A549 (cell line): ENCODE data around the gene TRMT61A. TPM values are rescaled to one million over a fixed set of nuclear protein-coding genes. Genes with fewer than 3 reads are reported as not detected.

Experiments
- ATAC-seq, 2 experiments: fragments of 200-7000 bp in 1 of 2; fragments of >200 bp in 1 of 2; cut with Nextera tagmentation in 1 of 2; cut with Tn5 transposase in 1 of 2; 3 replicates each; pipeline versions ENCODE4 v1.8.0 to v1.9.1; 2018 to 2020; ENCODE audit warnings: mild to moderate bottlenecking in 1 of 2, moderate library complexity in 1 of 2
- CTCF ChIA-PET: fragments of 300-600 bp; sonication (Branson Sonifier 250); formaldehyde crosslinking; extraction: SDS; loops from one replicate; lab custom pipeline; 2021; ENCODE audit warnings: antibody characterized with exemption, inconsistent platforms; lab: Yijun Ruan, JAX
- POLR2A ChIA-PET: fragments of 350-600 bp; formaldehyde crosslinking; extraction: SDS; loops from one replicate; lab custom pipeline; 2021; ENCODE audit warnings: antibody characterized with exemption, inconsistent platforms; lab: Yijun Ruan, JAX
- DNase-seq, 2 experiments: peaks; one replicate each; pipeline versions ENCODE4 v3.0.0 to v3.0.0-alpha.2; 2011 to 2016; ENCODE audit warnings: low read depth in 1 of 2, low spot score in 1 of 2
- FAIRE-seq: peaks from 2 replicates; lab custom pipeline; 2011; peaks lifted over from hg19 to GRCh38; lab: Jason Lieb, UNC
- H3K27ac ChIP-seq, 2 experiments: fragments of >200 bp; sonication (Bioruptor Twin); formaldehyde crosslinking; 3 replicates each; pipeline ENCODE4 v1.5.1; 2016 to 2017
- H3K4me1 ChIP-seq: fragments of >200 bp; sonication (Bioruptor Twin); formaldehyde crosslinking; 3 replicates; pipeline ENCODE4 v1.6.1; 2016
- H3K4me2 ChIP-seq: fragments of >200 bp; sonication (Bioruptor Twin); formaldehyde crosslinking; 3 replicates; pipeline ENCODE4 v1.6.1; 2016
- H3K4me3 ChIP-seq: fragments of >200 bp; sonication (Bioruptor Twin); formaldehyde crosslinking; 3 replicates; pipeline ENCODE4 v1.5.1; 2016
- H3K9me3 ChIP-seq: fragments of >200 bp; sonication (Bioruptor Twin); formaldehyde crosslinking; 3 replicates; pipeline ENCODE4 v1.6.1; 2016
- BHLHE40 ChIP-seq: IDR thresholded peaks from 2 replicates; pipeline ENCODE4 v1.6.1; 2012; ENCODE audit warnings: low read depth, low read length, inconsistent platforms
- CHD4 ChIP-seq: fragments of 200-600 bp; sonication (generic); IDR thresholded peaks from 2 replicates; pipeline ENCODE4 v1.6.1; 2016; ENCODE audit warnings: antibody characterized with exemption, mild to moderate bottlenecking, borderline replicate concordance
- CTCF ChIP-seq: fragments of >200 bp; sonication (Bioruptor Twin); formaldehyde crosslinking; IDR thresholded peaks from 3 replicates; pipeline ENCODE4 v1.5.1; 2016
- FOSB ChIP-seq: fragments of 250-450 bp; sonication (Bioruptor Pico); IDR thresholded peaks from 2 replicates; pipeline ENCODE4 v1.5.0; 2020; ENCODE audit warnings: mild to moderate bottlenecking, moderate library complexity
- GATA3 ChIP-seq: IDR thresholded peaks from 2 replicates; pipeline ENCODE4 v1.6.1; 2012; ENCODE audit warnings: borderline replicate concordance
- HOXB5 ChIP-seq: fragments of 250-450 bp; sonication (Bioruptor Pico); IDR thresholded peaks from 2 replicates; pipeline ENCODE4 v1.5.0; 2020; ENCODE audit warnings: mild to moderate bottlenecking, moderate library complexity
- KDM1A ChIP-seq: fragments of 200-600 bp; sonication (generic); IDR thresholded peaks from 2 replicates; pipeline ENCODE4 v1.6.1; 2016; ENCODE audit warnings: low read depth, mild to moderate bottlenecking
- NR3C1 ChIP-seq: fragments of >200 bp; sonication (Bioruptor Twin); formaldehyde crosslinking; IDR thresholded peaks from 3 replicates; pipeline ENCODE4 v1.6.1; 2017
- RARB ChIP-seq: fragments of 250-450 bp; sonication (Bioruptor Pico); IDR thresholded peaks from 2 replicates; pipeline ENCODE4 v1.8.0; 2021; ENCODE audit warnings: mild to moderate bottlenecking, moderate library complexity
- RNF2 ChIP-seq: fragments of 200-600 bp; sonication (generic); IDR thresholded peaks from 2 replicates; pipeline ENCODE4 v1.6.1; 2016; ENCODE audit warnings: low read depth, mild to moderate bottlenecking, antibody characterized with exemption, moderate library complexity, borderline replicate concordance
- SREBF2 ChIP-seq: fragments of 450-650 bp; IDR thresholded peaks from 2 replicates; pipeline ENCODE4 v1.6.1; 2014; ENCODE audit warnings: mild to moderate bottlenecking, moderate library complexity
- TP53 ChIP-seq: fragments of 250-450 bp; sonication (Bioruptor Pico); IDR thresholded peaks from 2 replicates; pipeline ENCODE4 v1.5.0; 2021; ENCODE audit warnings: mild to moderate bottlenecking, moderate library complexity
- WGBS: methylation state at CpG from one replicate; pipeline ENCODE4 v1.1.6; 2017; ENCODE audit errors: missing lambda C conversion rate; 5-methylcytosine and 5-hydroxymethylcytosine counted together
- polyA plus RNA-seq, 4 experiments: library from polyadenylated mRNA; depleted of rRNA in 3 of 4; stranded (reverse); fragments of >200 nt; fragmentation: RNase III in 1 of 4; extraction: RNeasy Plus Mini Kit Qiagen cat#74134 plus additional on column Dnase treatment in 1 of 4; gene quantifications; 2 replicates in 3 of 4; 3 replicates in 1 of 4; pipeline ENCODE4 v1.2.3, GENCODE V29; 2011 to 2017
- small RNA-seq, 6 experiments: library from RNA; depleted of rRNA; stranded (forward); fragments of <200 nt; gene quantifications; one replicate each; pipeline ENCODE3, GENCODE V24; 2012
- TF ChIP-seq, protein P1 (sequence below): IDR thresholded peaks from 2 replicates; pipeline ENCODE4 v1.6.1; 2012
- TF ChIP-seq, protein P2 (sequence below): fragments of >200 bp; sonication (Bioruptor Twin); formaldehyde crosslinking; IDR thresholded peaks from 3 replicates; pipeline ENCODE4 v1.6.1; 2016

The TRMT61A gene
- polyA plus RNA-seq, 2 of the 4 experiments (the other 2 are of a cell fraction), result 8.3 to 19.4 TPM

- Histone ChIP-seq H3K27ac (no peak overlapping the region), H3K9me3 (no peaks in the 10 kb centered on the region), H3K4me1 (peaks cover 5% of the 10 kb centered on the region), H3K4me3 (no peak overlapping the region), H3K4me2 (no peak overlapping the region)
- TF ChIP-seq, protein P1, sequence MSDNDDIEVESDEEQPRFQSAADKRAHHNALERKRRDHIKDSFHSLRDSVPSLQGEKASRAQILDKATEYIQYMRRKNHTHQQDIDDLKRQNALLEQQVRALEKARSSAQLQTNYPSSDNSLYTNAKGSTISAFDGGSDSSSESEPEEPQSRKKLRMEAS, result no peak
- no peak for TF ChIP-seq CTCF
- no peak for TF ChIP-seq RNF2
- no peak for TF ChIP-seq BHLHE40
- TF ChIP-seq RARB, result no peak
- no peak for TF ChIP-seq CHD4
- no peak for TF ChIP-seq KDM1A
- TF ChIP-seq, protein P2, sequence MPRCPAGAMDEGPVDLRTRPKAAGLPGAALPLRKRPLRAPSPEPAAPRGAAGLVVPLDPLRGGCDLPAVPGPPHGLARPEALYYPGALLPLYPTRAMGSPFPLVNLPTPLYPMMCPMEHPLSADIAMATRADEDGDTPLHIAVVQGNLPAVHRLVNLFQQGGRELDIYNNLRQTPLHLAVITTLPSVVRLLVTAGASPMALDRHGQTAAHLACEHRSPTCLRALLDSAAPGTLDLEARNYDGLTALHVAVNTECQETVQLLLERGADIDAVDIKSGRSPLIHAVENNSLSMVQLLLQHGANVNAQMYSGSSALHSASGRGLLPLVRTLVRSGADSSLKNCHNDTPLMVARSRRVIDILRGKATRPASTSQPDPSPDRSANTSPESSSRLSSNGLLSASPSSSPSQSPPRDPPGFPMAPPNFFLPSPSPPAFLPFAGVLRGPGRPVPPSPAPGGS, result no peak
- TF ChIP-seq GATA3, result no peak
- no peak for TF ChIP-seq TP53 (CRISPR knock-in tag)
- TF ChIP-seq SREBF2, result no peak
- no peak for TF ChIP-seq FOSB (CRISPR knock-in tag)
- DNase-seq (no peak), ATAC-seq (peak in 1 of 2 experiments; percentile 26; a peak in 4 of 6 replicates), FAIRE-seq (no peak)
- ChIA-PET POLR2A (no interaction called here), CTCF (no interaction called here)
- WGBS, result 93% methylated on average over 21 of the region's 26 CpGs
These were observed 53.1 kb downstream of the TRMT61A start for GRCh38 chr14:103581954-103582703.

- Histone ChIP-seq H3K4me3 (no peak overlapping the region), H3K4me2 (no peak overlapping the region), H3K9me3 (no peaks in the 10 kb centered on the region), H3K27ac (no peak overlapping the region), H3K4me1 (no peaks in the 10 kb centered on the region)
- DNase-seq (no peak), FAIRE-seq (no peak), ATAC-seq (no peak)
- TF ChIP-seq HOXB5 (CRISPR knock-in tag) (no peak), NR3C1 (no peak)
- ChIA-PET POLR2A (no interaction called here), CTCF (interaction anchor here (0.6 to 1.3 kb wide), 2 partner anchors 10 to 24 kb away, joined by 3 read pairs; no protein-coding TSS in a partner anchor)
- 93% methylated on average over 11 of the region's 11 CpGs for WGBS
These were observed 55.4 kb downstream of the TRMT61A start for GRCh38 chr14:103584326-103584915.

Small RNA genes within 50 kb of the gene (small RNA-seq; reads per million reads assigned to genes)
- gene RNU4-68P (0 reads per million in 6 experiments), gene RNU7-160P (0 reads per million in 6 experiments)

Other genes with a start within 250 kb of the TRMT61A start
- gene EIF5, start 195.0 kb upstream of the TRMT61A start, polyA plus RNA-seq (2011; rRNA removed), result 509 and 591 TPM in 2 replicates
- gene EIF5, start 195.0 kb upstream of the TRMT61A start, polyA plus RNA-seq (2017; fragmentation: RNase III; extraction: RNeasy Plus Mini Kit Qiagen cat#74134 plus additional on column Dnase treatment), result 276 to 288 TPM (median 281 TPM) in 3 replicates
- 89.9 and 97.6 TPM in 2 replicates for gene MARK3, start 143.8 kb upstream of the TRMT61A start, polyA plus RNA-seq (2011; rRNA removed)
- gene MARK3, start 143.8 kb upstream of the TRMT61A start, polyA plus RNA-seq (2017; fragmentation: RNase III; extraction: RNeasy Plus Mini Kit Qiagen cat#74134 plus additional on column Dnase treatment), result 59.7 to 66.2 TPM (median 60.4 TPM) in 3 replicates
- 39.4 and 52.3 TPM in 2 replicates for gene CKB, start 6.4 kb upstream of the TRMT61A start, polyA plus RNA-seq (2011; rRNA removed)
- gene CKB, start 6.4 kb upstream of the TRMT61A start, polyA plus RNA-seq (2017; fragmentation: RNase III; extraction: RNeasy Plus Mini Kit Qiagen cat#74134 plus additional on column Dnase treatment), result 63.6 to 79.8 TPM (median 72.0 TPM) in 3 replicates
- gene BAG5, start 33.5 kb downstream of the TRMT61A start, polyA plus RNA-seq (2011; rRNA removed), result 20.4 and 20.8 TPM in 2 replicates
- 23.8 to 25.4 TPM (median 24.8 TPM) in 3 replicates for gene BAG5, start 33.5 kb downstream of the TRMT61A start, polyA plus RNA-seq (2017; fragmentation: RNase III; extraction: RNeasy Plus Mini Kit Qiagen cat#74134 plus additional on column Dnase treatment)
- gene COA8, start 33.8 kb downstream of the TRMT61A start, polyA plus RNA-seq (2011; rRNA removed), result 23.2 and 29.8 TPM in 2 replicates
- 32.1 to 38.2 TPM (median 34.9 TPM) in 3 replicates for gene COA8, start 33.8 kb downstream of the TRMT61A start, polyA plus RNA-seq (2017; fragmentation: RNase III; extraction: RNeasy Plus Mini Kit Qiagen cat#74134 plus additional on column Dnase treatment)
- 106 and 150 TPM in 2 replicates for gene KLC1, start 100.0 kb downstream of the TRMT61A start, polyA plus RNA-seq (2011; rRNA removed)
- 74.8 to 82.9 TPM (median 81.8 TPM) in 3 replicates for gene KLC1, start 100.0 kb downstream of the TRMT61A start, polyA plus RNA-seq (2017; fragmentation: RNase III; extraction: RNeasy Plus Mini Kit Qiagen cat#74134 plus additional on column Dnase treatment)
- 23.0 and 23.2 TPM in 2 replicates for gene XRCC3, start 186.3 kb downstream of the TRMT61A start, polyA plus RNA-seq (2011; rRNA removed)
- gene XRCC3, start 186.3 kb downstream of the TRMT61A start, polyA plus RNA-seq (2017; fragmentation: RNase III; extraction: RNeasy Plus Mini Kit Qiagen cat#74134 plus additional on column Dnase treatment), result 26.3 to 28.1 TPM (median 27.4 TPM) in 3 replicates
- 28.7 and 29.0 TPM in 2 replicates for gene ZFYVE21, start 186.6 kb downstream of the TRMT61A start, polyA plus RNA-seq (2011; rRNA removed)
- 29.1 to 34.1 TPM (median 33.0 TPM) in 3 replicates for gene ZFYVE21, start 186.6 kb downstream of the TRMT61A start, polyA plus RNA-seq (2017; fragmentation: RNase III; extraction: RNeasy Plus Mini Kit Qiagen cat#74134 plus additional on column Dnase treatment)